Measurements from ENCODE around the gene TRIM8.
A peak's percentile ranks its signal among the peaks of the same experiment; 100 is the strongest.

Gene TRIM8

DNA sequence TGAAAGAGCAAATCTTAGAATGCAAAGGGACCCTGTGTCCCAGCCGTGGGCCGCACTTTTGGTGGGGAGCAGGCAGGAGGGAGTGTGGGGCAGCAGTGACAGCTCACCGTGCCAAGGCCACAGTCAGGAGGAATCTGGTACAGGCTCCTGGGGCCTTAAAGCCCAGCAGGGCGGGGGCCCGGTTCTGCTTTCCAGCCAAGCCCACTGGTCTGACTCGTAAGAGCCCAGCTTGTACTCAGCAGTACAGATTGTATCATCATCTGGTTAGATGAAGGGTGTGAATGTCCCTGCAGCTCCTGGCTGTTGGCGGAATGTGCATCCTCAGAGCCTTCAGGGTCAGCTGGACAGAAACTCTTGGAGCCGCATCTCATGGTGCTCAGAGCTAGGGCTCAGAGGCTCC, 30.5 kb upstream of the TRIM8 start:
- DNase-seq, result peak in 1 of 42 donors; percentile 26
- intact Hi-C loops (cut with DNase I), result no loop called here

DNA sequence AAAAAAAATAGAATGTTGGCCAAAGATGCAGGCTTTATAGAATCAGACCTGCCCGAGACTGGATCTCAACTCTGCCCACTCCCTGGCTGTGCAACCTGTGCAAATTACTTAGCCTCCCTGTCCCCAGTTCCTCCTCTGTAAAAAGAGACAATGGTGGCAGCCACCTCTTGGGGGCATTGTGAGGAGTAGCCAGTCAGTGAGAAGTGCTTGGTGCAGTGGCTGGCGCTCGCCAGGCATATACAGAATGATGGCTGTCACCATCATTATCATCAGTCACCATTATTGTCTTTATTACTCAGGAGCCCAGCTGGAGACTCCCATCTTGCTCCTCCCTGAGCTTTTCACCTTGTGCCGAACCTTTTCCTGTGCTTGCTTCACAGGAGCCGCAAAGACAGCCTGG, 29.4 kb upstream of the TRIM8 start:
- intact Hi-C loops (cut with DNase I), result no loop called here
- DNase-seq, result no peak

GRCh38 chr10:102615361-102615760, 28.9 kb upstream of the TRIM8 start:
- DNase-seq, result peak in 2 of 42 donors; percentile 33 to 50

GRCh38 chr10:102616066-102616770, 28.1 kb upstream of the TRIM8 start:
- no peak for DNase-seq
- intact Hi-C loops (cut with DNase I), result no loop called here

More at GRCh38 chr10:102615361-102615760, 28.9 kb upstream of the TRIM8 start:
- intact Hi-C loops (cut with DNase I), result no loop called here

DNA sequence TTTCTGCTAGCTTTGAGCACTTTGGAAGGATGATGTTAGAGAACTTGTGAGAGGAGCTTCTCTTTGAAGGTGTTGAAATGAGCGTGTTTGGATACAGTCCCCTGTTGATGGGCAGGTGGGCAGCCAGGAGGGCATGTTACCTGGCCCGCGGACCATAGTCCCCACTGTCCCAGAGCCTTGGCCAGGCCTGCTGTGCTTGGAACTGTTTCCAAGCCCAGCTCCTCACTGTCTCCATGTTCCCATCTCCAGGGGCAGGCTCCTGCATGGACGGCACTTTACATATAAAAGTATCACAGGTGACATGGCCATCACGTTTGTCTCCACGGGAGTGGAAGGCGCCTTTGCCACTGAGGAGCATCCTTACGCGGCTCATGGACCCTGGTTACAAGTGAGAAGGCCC, 27.2 kb upstream of the TRIM8 start:
- intact Hi-C loops (cut with DNase I), result no loop called here
- no peak for DNase-seq

DNA sequence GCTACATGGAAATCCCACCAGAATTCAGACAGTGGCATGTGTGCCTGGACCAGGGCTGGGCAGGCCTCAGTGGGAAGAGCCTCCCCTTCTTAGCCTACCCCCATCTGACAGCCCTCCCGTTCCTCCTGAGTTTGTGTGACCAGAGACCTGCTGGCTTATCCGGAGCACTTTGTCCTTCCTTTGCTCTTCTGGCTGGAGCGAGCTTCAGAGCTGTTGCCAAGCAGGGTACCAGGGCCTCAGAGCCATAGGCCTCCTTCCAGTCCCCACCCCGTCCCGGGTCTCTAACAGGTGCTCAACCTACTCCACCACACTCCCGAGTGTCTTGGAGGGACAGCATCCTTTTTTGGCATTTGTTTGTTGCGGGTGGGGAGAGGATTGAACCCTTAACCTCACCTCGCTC, 26.5 kb upstream of the TRIM8 start:
- intact Hi-C loops (cut with DNase I), result no loop called here
- DNase-seq, result no peak

- intact Hi-C loops (cut with DNase I), result no loop called here
- DNase-seq, result peak in 16 of 42 donors; percentile 27 to 76 (median 56)
These were observed 24.8 kb upstream of the TRIM8 start for GRCh38 chr10:102619281-102619981.

GRCh38 chr10:102620138-102620590, 24.1 kb upstream of the TRIM8 start:
- intact Hi-C loops (cut with DNase I), result no loop called here
- DNase-seq, result no peak

DNA sequence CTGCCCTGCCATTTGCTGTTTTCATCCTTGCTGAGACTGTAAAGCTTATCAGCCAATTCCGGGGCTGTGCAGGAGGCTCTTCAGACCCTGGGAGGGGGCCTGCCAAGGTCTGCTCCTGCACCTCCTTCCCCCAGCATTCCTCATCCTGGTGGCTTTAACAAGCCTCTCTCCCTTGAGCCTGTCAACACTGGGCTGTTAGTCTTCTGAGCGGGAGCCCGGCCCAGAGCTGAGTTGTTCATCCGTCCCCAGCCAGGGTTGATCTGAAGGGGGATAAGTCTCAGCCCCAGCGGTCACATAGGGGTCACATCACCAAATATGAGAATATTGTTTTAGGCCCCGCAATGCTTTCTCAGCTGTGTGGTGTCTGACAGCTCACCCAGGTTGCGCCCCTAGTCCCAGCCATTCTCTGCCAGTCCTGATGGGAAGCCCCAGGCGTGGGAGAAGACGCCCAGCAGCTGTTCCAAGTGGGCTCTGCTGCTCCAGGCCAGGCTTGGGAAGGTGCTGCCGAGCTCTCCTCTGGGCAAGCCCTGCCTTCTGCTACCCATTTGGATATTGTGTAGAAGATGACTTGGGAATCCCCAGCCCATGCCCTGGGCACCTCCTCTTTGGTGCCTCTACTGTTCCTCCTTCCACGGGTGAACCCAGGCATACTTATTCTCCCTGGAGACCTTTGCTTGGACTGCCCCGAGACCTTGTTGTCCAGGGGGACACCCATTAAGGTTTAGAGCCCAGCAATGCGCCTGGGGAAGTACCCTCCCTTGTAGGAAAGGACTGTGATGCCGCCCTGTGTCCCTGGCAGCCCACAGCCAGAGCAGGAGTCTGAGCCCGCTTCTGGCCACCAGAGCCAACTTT, 23.5 kb upstream of the TRIM8 start:
- intact Hi-C loops (cut with DNase I), result no loop called here
- peak in 2 of 42 donors; percentile 26 to 27 for DNase-seq

GRCh38 chr10:102621443-102622325, 22.6 kb upstream of the TRIM8 start:
- peak in 16 of 42 donors; percentile 14 to 76 (median 48) for DNase-seq
- intact Hi-C loops (cut with DNase I), result no loop called here

- intact Hi-C loops (cut with DNase I), result no loop called here
- DNase-seq, result no peak
These were observed 20.2 kb upstream of the TRIM8 start for GRCh38 chr10:102624094-102624493.

DNA sequence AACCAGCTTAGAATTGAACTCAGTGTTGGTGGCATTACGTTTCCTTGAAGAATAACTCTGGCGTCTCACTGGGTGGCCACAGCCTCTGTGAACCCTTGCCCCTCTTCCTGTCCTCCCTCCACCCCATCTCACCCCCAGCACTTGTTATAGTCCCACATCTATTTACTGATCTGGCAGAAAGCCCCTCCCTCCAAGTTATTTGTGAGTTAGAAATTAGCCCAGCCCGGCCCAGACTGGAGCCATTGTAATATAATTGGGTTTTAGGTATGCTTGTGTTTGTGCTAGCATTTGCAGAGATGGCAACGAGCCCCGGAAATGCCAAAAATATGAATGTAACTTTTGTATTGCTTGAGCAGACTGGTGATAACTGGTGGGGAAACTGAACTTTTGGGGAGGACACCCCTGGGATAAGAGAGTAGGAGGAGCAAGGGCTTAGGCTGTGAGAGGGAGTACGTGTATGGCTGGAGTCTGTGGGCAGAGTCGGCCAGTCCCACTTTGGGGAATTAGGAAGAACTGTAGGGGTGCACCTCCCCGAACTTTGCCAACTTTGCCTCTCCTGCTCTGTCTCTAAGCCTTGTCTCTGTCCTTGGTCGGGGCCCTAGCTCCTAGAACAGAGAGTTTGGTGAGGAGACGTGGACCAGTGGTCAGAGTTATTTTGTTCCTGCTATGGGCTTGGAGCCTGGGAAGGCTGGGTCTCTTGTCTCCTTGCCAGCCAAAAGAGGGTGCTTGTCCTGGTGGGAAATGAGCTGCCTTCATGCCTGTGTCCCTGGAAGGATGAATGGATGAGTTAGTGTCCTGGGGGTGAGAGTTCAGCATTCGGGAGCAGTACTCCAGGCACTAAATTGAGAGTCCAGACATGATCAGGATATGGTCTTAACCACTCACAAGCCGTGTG, 19.3 kb upstream of the TRIM8 start:
- DNase-seq, result no peak
- intact Hi-C loops (cut with DNase I), result no loop called here

DNA sequence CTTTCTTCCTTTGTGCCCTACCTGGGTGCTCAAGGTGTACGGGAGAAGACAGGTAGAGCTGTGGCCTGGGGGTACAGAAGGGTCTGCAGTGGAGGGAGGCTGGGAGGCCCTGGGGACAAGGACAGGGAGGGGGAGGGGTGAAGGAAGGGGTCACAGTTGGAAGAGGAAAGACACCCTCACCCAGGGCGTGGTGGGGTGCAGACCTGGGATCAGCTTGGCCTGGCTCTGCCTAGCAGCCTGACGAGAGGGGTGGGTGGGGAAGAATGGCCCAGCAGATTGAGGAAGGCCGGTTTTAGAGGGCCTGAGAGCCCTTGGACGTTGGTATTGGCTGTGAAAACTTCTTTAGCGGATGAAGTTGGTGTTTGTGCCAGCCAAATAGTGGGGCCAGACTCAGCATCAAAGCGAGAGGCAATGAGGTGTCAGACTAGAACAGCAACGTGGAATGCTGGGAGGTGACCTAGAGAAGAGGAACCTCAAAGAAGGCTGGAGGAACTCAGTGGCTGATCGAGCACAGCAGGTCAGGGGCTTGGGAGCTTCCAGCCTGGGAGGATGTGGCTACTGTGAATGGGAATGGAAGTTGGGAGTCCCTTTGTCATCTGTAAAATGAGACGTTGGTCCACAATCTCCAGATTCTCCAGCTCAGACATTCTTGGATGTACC, 18.1 kb upstream of the TRIM8 start:
- DNase-seq, result peak in 2 of 42 donors; percentile 12 to 50

GRCh38 chr10:102627291-102627735, 17.0 kb upstream of the TRIM8 start:
- DNase-seq, result peak in 17 of 42 donors; percentile 21 to 72 (median 55)
- intact Hi-C loops (cut with DNase I), result no loop called here

More for the DNA sequence above, 18.1 kb upstream of the TRIM8 start:
- intact Hi-C loops (cut with DNase I), result no loop called here

GRCh38 chr10:102627736-102628293, 16.5 kb upstream of the TRIM8 start:
- intact Hi-C loops (cut with DNase I), result no loop called here
- peak in 12 of 42 donors; percentile 22 to 71 (median 50) for DNase-seq

DNA sequence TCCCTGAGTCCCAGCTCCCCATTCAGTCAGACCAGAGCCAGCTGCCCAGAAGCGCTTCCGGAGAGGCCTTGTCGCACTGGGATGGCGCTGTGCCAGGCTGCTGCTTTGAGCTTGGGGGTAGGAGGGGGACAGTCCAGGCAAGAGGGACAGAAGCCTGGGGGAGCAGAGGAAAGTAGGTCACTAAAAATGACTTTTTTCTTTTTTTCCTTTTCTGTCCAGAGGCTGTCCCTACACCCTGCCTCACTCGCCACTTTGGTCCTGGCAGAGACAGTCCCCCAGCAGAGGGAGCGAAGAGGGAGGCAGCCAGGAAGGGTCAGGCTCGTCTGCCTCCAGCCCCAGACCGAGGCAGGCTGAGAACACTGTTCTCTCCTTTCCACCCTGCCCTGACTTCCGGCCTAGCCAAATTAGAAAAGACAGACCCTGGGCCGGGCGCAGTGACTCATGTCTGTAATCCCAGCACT, 15.8 kb upstream of the TRIM8 start:
- peak; percentile 72 to 93 (median 85) for DNase-seq
- intact Hi-C loops (cut with DNase I), result no loop called here

Data from head of caudate nucleus (tissue), 42 donors.